Urothelium cell line (cell line): ENCODE measurements around the gene ADORA2A.

ENCODE experiments used
- DNase-seq: peaks from one replicate; pipeline ENCODE4 v3.0.0; 2011; ENCODE audit warnings: low spot score, mixed read lengths
- FAIRE-seq: peaks from 2 replicates; lab custom pipeline; 2011; peaks lifted over from hg19 to GRCh38; lab: Jason Lieb, UNC

The ADORA2A gene

DNA sequence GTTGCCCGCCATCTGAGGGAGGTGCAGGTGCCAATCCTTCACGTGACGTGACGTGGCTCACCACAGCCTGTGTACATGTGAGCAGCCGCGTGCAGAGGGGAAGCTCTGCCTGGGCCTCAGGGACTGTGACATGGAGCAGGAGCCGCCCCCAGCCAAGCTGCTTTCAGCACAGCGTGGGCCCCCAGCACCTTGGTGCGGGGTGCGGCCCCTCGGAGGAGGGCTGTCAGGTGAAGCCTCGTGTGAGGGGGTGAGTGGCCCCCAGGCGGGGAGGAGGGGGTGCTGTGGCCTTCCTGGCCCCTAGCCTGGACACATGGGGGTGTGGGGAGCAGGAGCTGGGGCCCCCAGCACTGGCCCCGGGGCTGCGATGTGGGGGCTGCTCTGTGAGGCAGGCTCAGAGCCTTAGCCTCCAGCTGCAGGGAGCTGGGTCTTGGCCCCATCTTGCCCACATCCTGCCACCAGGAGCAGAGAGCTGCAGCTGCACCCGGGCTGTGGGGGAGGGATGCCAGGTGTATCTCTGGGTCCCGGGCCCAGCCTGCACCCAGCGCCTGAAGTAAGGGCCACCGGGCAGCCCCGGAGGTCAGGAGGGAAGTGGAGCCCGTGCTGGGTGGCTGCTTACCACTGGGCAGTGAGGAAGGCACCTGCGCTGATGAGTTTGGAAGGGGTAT, at the start of gene ADORA2A:
ADORA2A (plus strand) TSS at position 100 of the 665 bp plus-strand sequence. CDS start 5,806 bp downstream, outside the sequence.
- FAIRE-seq (no peak), DNase-seq (peak; percentile 68)

DNA sequence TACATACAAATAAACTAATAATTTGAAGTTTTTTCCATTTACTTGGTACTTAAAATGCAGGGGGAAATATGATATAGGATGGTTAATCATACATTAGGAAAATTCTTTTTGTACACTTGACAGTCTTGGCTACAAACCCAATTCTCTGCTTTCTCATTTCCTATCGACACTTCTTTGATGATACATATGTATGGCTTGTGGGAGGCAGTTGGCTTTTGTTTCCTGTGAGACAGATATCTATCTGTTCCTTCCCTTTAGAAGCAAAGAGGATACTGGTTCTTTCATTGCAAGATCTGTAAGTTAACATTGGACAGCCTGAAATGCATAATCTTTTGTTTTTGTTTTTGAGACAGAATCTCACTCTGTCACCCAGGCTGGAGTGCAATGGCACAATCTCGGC, 47.9 kb upstream of the ADORA2A start:
- no peak for FAIRE-seq
- no peak for DNase-seq

DNA sequence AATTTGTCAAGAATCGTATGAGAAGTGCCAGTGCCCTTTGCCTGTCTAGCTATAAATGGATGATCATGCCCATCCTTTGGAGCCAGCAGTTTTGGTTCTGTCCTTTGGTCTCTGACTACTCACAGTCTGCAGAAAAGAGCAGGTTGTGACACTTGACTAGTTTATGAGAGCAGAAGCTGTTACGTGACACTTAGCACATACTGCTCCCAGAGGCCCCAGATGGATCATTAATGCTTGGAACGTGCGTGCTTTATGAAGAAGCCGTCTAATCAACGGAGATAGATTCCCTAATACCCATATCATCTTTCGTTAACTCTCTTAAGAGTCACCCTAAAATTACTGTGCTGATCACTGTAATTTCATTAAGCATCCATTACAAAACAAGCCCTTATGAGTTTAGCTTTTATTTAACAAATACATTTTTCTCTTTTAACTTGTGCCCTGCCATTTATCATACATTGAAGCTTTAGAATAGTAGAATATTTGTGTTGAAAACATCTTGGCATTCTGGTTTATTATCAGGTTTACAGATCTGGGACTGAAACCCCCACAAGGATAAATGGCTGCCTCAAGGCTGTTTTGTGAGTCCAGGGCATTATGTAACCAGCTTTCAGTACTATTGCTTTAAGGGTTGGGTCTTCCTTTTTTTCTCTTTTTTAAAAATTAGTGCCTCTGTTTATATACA, 47.0 kb upstream of the ADORA2A start:
- DNase-seq, result no peak
- peak; percentile 65 for FAIRE-seq

DNA sequence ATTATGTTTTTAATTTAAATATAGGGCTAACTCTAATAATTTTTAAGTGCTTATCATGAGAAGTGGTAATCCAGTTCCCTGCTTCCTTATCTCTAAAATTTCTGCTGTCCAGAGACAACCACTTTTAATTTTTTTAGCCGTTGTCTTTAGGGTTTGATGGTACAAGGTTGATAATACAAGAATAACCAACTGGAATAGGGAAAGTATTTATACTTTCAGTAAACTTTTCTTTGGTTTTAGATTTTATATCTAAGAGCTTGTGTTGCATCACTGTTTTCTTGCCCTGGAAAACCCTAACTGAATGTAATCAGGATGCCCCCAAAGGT, 46.5 kb upstream of the ADORA2A start:
- DNase-seq, result no peak
- no peak for FAIRE-seq

DNA sequence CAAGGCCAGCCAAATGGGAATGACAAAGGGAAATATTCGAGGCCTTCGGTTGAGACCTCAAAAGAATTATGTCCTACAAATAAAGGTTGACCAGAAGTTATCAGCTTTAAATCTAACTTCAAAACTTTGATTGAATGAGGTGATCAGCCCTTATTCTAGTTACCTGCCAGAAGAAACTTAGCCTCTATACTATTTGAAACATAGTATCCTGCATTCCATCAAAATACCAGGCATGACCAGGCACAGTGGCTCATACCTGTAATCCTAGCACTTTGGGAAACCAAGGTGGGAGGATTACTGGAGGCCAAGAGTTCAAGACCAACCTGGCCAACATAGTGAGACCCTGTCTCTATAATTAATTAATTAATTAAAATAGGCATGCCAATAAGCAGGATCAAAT, 44.3 kb upstream of the ADORA2A start:
- DNase-seq, result no peak
- no peak for FAIRE-seq

DNA sequence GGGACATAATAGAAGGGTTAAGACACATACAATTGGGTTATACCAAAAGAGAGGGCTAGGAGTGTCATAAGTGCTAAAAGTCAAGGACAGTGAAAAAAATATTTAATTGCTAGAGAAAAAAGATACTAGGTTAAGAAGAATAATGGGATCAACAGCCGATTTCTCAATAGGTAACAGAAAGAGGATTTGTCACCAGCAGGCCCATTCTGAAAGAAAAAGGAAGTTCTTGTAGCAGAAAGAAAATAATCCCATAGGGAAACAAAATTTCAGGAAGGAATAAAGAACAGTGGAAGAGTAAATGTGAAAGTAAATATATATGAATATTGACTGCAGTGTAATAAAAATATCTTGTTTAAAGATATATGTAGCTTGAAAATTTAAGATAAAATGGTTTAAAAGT, 43.3 kb upstream of the ADORA2A start:
- no peak for FAIRE-seq
- DNase-seq, result no peak

DNA sequence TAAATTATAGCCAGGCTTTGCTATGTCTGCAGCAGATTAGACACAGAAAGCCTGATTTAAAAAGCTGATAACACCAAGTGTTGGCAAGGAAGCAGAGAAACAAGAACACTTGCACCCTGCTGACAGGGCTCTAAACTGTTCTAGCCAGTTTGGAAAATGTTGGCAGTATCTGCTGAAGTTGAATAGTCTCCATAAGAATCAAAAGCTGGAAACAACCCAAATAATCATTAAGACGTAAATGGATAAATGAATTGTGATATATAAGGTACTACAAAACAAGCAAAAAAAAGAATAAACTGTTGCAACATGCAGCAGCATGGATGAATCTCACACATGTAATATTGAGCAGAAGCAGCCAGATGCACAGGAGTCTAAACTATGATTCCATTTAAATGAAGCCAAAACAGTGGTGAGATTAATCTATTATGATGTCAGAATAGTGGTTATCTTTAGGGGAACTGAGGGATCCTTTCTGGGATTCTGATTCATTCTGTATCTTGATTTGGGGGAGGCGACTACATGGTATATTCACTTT, 40.4 kb upstream of the ADORA2A start:
- no peak for DNase-seq
- peak; percentile 13 for FAIRE-seq

DNA sequence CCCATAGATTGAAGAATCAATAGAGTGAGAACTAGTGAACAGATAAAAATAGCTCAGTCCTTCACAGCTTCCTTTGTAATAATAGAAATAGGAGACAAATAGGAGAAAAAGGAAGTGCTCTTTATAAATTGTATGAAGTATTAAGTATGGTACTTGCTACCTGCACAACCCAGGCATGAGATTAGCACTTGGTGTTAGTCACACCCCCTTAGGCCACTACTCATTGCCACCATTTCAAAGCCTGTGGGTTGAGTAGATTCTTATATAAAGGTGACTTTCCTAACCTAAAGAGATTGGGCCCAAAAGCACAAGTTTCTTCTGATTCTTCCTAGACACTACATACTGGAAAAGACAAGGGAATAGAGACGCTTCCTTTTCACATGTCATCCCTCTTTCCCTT, 37.7 kb upstream of the ADORA2A start:
- no peak for FAIRE-seq
- no peak for DNase-seq

DNA sequence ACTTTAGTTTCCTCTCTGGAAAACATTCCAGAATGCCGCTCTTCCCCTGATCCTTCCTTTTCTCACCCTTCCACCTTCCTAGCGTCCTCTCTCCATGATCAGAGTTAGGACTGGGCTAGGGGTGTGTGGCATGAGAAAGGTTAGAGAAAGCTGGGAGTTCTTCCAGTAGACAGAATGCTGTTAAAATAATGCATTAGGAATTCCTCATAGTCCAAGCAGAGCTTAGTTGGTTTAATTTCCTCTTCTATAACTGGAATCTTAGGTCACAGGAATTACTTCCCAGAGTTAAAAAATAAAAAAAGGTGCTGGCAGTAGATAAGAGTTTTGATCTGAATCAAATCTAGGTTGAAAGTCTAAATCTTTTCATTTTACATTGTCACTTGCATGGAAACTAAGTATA, 37.2 kb upstream of the ADORA2A start:
- FAIRE-seq (peak; percentile 17), DNase-seq (no peak)

DNA sequence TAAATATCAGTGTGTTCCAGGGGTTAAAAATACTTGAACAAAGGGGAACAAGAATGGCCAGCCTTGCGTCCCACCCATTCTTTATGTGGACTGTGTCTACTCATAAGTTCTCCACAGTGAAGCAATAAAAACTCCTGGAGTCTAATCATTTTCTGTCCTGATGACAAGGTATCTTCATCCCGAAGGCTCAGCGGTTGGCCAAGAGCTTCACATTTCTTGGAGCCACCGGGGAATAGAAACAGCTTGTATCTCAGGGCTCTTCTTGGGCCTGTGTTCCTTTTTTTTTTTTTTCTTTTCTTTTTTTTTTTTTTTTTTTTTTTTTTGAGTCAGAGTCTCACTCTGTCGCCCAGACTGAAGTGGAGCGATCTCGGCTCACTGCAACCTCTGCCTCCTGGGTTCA, 36.8 kb upstream of the ADORA2A start:
- no peak for FAIRE-seq
- DNase-seq, result no peak

DNA sequence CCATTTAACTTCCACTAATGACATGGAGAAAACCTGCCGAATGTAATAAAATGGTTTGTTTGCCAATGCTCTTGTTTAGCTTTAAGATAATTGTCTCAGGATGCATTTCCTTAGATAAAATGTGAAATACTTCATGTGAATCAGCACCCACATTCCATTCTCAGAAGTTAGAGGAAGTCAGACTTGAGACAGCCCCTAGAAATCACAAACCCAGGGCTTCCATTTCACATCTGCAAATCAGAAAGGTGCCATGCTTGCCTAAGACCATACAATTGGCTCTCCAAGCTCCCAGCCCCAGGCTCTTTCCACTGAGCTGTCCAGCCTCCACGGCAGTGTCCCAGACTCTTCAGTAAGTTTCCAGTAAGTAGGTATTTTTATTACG, 35.6 kb upstream of the ADORA2A start:
- peak; percentile 30 for FAIRE-seq
- no peak for DNase-seq

DNA sequence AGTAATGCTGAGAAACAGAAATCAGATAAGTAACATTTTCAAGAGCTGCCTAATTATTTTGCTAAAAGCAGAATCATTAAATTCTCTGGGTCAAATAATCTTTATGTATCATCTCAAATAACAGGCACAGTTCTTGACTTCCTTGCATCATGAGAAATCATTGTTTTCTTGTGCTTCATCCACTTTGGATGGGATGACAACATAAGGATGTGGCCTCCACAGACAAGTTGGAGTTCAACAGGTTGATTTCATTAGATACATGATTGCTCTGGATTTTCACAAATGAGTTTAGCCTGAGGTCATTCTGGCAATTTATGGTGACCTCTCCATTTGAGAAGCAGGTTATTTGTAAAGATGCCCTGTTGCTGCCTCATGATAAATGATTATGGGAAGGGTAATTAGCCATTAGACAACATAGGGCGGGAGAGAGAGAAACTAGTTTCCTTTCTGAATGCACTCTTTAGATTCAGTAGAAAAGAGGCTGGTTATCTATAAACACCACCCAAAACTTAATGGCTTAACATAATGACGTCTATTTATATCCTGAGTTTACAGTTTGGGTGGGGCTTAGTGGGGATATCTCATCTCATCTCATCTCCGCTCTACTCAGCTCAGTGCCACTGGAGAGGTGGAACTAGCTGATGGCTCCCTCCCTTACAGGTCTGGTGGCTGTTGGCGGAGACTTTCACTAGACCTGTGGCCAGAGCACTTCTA, 35.0 kb upstream of the ADORA2A start:
- no peak for FAIRE-seq
- DNase-seq, result no peak

DNA sequence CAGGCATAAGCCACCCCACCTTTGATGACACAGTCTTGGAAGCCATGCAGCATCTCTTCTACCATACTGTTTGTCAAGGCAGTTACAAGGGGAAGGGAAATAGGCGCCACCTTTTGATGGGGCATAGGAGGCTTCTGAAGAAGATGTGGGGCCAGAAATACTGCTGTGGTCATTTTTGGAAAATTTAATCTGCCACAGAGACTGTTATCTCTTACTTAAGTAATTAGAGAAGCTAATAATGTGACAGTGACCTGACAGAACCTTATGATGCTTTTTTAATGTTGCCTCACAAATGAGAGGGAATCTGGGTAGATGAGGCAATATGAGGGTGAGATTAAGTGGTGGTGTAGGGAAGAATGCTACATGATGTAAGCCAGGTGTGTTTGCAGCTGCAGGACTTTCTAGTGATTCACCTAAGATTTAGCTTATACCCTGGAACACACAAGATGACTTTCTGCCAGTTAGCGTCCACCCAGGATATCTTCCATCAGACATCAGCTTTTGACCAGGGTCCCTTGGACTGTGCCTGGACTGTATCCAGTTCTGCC, 34.3 kb upstream of the ADORA2A start:
- FAIRE-seq, result peak; percentile 5
- DNase-seq, result no peak

DNA sequence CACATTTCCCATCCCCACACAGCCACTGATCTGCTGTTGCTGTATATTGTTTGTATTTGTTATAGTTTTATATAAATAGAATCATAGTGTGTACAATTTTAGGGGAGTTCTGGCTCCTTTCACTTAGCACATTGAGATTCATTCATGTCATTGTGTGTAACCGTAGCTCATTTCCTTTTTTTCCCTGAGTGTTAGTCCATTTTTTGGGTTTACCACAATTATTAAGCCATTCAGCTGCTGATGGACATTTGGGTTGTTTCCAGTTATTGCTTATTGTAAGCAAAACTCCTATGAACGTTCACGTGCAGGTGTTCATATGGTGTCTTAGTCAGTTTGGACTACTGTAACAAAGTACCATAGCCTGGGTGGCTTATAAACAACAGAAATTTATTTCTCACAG, 33.6 kb upstream of the ADORA2A start:
- DNase-seq (no peak), FAIRE-seq (no peak)

DNA sequence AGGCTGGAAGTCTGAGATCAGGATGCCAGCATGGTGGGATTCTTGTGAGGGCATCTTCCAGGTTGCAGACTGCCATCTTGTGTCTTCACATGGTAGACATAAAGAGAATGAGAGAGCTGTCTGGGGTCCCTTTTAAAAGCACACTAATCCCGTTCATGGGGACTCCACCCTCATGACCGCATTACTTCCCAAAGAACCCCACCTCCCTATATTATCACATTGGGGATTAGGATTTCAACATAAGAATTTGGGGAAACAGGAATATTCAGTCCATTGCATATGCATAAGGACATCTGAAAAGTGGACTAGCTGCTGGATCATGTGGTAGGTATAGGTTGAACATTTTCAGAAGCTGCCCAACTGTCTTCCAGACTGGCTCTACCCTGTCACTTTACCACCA, 33.1 kb upstream of the ADORA2A start:
- DNase-seq, result no peak
- no peak for FAIRE-seq

DNA sequence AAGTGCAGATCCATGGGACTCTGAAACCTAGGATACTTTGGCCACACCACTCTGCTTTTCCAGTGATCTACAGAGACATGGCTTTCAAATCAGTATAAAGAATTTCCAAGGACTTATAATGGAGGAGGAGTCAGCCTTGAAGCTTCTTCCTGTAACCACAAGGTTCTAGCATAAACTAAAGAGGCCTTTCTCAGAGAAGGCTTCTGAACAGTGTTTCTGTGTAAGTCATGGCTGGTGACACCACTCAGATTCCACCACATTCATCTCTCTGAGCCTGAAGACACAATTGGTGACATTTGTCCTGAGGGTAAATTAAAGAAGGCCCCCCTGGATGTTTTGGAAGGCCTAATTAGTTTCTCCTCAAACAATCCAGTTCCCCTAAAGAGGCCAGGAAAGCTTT, 29.0 kb upstream of the ADORA2A start:
- FAIRE-seq (no peak), DNase-seq (no peak)

DNA sequence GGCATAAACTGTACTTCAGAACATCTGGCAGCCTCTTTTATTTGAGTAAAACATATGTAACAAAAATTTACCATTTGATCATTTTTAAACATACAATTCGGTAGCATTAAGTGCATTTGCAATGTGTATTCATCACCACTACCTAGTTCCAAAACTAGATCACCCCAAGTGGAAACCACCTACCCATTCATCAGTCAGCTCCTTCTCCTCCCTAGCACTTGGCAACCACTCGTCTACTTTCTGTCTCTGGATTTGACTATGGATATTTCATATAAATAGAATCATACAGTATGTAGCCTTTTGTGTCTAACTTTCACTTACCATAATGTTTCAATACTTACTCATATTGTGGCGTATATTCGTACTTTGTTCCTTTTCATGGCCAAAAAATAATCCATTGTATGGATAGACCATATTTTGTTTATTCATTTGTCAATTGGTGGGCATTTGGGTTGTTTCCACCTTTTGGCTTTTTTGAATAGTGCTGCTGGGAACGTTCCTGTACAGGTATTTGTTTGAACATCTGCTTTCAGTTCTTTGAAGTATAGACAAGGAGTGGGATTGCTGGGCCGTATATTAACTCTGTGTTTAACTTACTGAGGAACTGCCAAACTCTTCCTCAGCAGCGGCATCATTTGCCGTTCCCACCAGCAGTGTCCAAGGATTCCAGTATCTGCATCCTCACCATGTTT, 27.2 kb upstream of the ADORA2A start:
- FAIRE-seq (no peak), DNase-seq (no peak)

DNA sequence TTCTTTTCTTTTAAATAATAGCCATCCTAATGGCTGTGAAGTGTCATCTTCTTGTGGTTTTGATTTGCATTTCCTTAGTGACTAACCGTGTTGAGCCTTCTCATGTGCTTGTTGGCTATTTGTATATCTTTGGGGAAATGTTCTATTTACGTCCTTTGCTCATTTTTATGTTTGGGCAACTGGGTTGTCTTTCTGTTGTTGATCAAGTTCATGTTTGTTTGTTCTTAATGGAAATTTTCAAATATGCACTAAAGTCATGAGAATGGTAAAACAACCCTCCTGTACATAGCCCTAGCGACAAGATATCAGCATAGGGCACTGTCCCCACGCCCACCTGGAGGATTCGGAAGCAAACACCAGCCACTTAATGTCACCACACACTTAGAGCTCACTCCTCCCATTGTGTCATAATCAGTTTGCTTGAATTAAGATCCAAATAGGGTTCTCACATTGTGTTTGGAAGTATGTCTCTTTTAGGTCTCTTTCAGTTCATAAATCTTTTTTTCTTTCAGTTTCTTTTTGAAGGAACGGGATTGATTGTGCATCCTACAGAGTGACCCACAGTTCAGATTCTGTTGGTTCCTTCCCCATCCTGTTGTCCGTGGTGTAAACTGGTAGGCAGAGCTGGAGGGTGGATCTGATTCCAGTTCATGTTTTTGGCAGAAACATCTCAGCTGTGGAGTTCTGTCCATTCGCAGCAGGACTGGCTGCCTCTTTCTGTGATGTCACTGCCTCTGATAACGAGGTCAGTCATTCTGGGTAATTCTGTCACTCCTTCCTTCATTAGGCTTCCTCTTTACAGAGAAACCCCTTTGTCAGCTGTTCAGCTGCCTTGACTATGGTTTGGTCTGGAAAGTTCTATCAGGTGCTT, 26.4 kb upstream of the ADORA2A start:
- FAIRE-seq, result peak; percentile 9
- no peak for DNase-seq

DNA sequence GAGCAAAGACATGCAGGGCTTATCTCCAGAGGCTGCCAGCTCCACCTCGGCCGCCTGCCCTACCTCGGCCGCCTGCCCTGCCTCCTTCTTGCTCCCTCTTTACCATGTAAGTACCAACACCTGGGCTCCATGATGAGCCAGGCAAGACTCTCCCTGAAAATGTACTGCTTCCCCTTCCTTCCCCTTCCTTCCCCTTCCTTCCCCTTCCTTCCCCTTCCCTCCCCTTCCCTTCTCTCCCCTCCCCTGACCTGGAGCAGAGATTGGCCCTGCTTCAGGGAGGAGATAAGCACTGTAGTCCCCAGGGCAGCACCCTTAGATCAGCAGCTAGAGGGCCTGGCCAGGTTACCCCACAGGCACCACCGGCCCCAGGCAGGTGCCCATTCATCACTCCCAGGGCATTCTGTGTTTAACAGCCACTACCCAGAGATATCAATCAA, 25.4 kb upstream of the ADORA2A start:
- no peak for FAIRE-seq

More for the DNA sequence above, 25.4 kb upstream of the ADORA2A start:
- no peak for DNase-seq
